NCI-H774 (cell line): Measurements from ENCODE around the gene DNAAF8.
"Not testable (repeated sequence)": the region's sequence is repeated elsewhere in the genome, so short reads cannot be mapped to it uniquely, and the experiment has no call there.

ENCODE experiments used
- DNase-seq: peaks from one replicate; lab custom pipeline; 2025; lab: John Stamatoyannopoulos, UW

The DNAAF8 gene

GRCh38 chr16:4723071-4723767 is 11.1 kb upstream of the DNAAF8 start:
- DNase-seq, result no peak

DNA sequence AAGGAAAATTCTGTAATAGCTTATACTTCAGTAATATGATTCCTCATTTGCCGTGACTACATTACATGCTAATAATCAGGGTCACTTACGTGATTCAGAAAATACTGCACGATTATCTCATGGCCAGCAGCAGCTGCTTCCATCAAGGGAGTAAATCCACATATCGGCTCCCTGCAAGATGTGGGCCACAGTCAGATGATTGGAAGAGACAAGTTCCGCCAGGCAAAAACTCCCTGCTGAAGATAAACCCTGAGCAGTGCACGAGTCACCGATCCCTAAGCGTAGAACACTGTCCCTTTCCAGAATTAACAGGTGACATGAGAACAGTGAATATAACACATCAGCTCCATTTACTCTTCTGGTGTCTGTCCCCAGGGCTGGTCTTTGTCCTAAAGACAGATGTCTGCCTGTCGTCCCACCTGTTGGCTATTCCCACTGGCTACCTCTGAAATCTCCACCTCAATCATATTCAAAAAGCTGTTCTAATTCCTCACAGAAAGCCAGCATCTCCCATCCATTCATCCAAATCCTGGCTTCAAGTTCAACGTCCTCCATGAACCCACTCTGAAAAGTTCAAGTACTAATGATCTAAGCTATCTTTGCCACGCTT is 9.6 kb upstream of the DNAAF8 start:
- DNase-seq, result no peak

DNA sequence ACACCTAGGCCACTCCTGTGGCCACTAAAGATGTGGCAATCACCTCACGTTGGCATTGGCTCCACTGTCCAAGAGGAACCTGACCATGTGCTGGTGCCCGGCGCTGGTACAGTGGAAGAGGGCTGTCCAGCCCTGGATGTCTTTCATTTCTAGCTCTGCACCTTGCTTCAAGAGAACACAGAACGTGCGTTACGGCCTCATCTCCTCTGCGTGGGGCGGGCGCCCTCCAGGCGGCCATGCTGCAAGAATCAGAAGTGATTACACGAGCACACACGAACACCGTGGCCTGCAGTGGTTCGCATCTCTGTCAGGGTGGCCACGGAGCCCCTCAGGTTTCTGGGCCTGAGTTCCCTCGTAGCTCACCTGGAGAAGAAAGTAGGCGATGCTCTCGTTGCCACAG is 7.7 kb upstream of the DNAAF8 start:
- no peak for DNase-seq

DNA sequence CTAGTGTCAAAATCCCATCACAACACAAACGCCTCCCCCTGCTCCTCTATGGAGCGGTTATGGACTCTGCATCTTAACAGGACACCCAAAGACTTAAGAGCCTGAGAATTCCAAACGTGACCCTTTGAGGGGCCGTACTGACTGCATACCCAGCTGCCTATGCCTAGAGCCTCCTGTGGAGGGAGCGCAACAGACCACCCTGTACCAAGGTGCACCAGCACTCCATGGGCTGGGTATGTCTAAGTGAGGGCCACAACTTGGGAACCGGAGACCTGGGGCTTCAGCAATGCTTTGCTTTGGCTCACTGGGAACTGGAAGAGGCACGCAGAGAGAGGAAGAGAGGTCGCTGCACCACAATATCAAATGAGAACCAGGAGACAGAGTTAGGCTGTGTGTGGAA is 5.7 kb upstream of the DNAAF8 start:
- no peak for DNase-seq

GRCh38 chr16:4729876-4730275 is 4.5 kb upstream of the DNAAF8 start:
- DNase-seq, result no peak

DNA sequence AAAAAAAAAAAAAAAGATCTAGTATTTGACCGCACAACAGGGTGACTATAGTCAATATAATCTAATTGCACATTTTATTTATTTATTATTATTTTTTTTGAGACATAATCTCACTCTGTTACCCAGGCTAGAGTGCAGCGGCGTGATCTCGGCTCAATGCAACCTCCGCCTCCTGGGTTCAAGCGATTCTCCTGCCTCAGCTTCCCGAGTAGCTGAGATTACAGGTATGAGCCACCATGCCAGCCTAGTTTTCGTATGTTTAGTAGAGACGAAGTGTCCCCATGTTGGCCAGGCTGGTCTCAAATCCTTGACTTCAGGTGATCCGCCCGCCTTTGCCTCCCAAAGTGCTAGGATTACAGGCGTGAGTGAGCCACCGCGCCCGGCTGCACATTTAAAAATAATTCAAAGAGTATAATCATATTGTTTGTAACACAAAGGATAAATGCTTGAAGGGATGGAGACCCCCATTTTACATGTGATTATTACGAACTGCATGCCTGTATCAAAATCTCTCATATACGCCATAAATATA is 1.1 kb upstream of the DNAAF8 start:
- no peak for DNase-seq

- DNase-seq, result no peak
Measured at GRCh38 chr16:4733747-4734062, 632 bp upstream of the DNAAF8 start.

DNA sequence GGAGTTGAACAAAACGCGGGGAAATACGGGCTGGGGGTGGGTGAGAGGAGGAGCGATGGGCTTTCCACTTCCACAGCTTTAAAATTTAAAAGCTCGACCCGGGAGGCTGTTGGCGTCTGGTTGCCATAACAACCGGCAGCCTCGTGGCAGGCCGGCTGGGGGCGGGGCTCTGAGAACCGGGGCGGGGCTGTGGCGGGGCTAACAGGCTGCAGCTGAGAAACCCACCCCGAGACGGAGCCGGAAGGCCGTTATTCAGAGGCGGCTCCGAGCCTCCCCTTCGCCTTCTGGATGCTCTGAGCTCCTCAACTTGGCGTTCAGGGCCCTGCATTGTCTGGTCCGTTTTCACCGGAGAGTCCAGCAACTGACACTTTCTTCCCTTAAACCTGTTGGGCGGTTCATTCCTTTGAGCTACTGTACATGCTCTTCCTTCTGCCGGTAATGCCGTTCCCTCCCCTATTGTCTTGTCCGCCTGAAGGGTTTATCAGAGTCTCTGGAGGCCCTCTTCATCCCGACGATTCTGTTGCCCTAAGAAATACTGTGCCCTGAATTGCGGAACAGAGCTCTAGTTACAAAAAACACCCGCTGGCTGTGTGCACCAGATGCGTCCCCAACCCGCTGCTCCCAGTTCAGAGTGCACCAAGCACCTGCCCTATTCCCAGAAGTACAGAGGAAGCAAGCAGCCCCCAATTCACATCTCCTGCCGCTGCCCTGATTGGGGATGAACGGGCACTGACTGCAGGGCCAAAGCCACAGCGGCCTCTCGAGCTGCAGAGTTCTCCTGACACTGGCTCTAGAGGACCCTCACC is 596 bp downstream of the DNAAF8 start:
- DNase-seq, result peak; percentile 58

DNA sequence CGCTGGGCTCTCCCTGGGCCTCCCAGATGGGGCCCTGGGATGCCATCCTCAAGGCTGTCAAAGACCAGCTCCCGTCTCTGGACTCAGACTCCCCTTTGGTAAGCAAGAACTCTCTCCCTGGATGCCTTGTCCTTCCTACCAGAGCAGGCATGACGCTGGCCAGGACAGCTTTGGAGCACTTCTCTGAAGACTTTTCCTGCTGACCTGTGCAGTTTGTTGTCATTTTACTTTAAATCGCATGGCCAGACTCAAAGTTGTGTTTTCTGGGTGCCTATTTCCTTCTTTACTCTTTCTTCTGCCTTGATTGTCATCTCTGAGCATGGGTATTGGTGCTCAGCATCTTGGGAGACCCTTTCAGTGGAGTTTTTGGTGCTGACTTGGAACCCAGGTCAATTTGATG is 2.2 kb downstream of the DNAAF8 start:
- no peak for DNase-seq

GRCh38 chr16:4737545-4737944 is 3.2 kb downstream of the DNAAF8 start:
- no peak for DNase-seq

DNA sequence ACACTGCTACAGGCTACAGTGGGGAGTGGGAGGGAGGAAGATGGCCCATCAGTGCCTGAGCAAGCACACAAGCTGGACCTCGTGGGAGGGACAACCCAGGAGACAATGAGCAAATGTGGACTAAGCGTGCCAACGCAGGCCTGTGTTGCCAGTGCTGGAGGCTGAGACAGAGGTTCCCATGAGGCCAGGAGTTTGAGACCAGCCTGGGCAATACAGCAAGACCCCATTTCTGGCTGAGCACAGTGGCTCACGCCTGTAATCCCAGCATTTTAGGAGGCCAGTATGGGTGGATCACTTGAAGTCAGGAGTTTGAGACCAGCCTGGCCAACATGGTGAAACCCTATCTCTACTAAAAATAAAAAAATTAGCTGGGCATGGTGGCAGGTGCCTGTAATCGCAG is 4.0 kb downstream of the DNAAF8 start:
- not testable (repeated sequence) for DNase-seq

- no peak for DNase-seq
Measured at GRCh38 chr16:4743226-4743878, 9.0 kb downstream of the DNAAF8 start.

DNA sequence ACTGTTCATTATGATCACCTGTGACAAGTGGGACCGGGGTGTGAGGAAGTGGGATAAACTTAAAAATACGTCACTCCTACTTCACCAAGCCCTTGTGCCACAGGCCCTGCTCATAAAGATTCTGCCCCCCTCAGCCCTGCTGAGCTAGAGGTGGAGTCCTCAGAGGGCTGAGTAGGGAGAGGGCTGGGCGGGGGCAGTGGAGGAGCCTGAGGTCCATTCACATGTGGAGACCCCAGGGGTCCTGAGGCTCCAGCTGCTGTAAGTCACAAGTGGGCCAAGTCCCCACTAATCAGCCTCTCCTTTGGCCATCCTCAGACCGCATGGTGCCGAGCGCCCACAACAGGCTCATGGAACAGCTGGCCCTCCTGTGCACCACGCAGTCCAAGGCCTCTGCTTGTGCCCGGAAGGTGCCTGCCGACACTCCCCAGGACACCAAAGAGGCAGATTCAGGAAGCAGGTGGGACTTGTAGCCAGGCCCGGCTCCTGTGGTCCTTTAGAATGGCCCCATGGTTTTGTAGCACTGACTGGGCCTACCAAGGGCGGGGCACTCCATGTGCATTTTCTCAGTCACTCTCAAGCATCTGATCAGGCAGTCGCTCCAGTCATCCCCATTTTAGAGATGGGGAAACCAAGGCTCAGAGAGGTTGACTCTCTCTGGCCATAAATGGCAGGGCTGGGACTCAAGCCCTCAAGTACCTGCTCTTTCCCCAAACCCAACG is 10.4 kb downstream of the DNAAF8 start:
- no peak for DNase-seq

GRCh38 chr16:4745274-4745569 is 10.9 kb downstream of the DNAAF8 start:
- no peak for DNase-seq

DNA sequence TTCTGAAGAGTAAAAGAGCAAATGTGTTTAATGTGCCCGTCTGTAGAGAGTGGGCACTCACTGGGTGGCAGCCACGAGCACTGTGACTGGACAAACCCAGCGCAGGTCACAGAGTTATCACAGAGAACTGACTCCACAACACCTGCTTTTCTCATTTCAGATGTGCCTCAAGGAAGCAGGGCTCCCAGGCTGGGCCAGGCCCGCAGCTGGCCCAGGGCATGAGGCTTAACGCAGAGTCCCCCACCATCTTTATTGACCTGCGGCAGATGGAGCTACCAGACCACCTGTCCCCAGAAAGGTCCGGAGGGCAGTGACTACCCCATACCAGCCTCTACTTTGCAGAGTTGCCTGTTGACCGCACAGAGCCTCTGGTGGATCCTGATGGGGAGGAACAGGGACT is 11.9 kb downstream of the DNAAF8 start:
- DNase-seq, result no peak

GRCh38 chr16:4746991-4747574 is 12.7 kb downstream of the DNAAF8 start:
- DNase-seq, result no peak

DNA sequence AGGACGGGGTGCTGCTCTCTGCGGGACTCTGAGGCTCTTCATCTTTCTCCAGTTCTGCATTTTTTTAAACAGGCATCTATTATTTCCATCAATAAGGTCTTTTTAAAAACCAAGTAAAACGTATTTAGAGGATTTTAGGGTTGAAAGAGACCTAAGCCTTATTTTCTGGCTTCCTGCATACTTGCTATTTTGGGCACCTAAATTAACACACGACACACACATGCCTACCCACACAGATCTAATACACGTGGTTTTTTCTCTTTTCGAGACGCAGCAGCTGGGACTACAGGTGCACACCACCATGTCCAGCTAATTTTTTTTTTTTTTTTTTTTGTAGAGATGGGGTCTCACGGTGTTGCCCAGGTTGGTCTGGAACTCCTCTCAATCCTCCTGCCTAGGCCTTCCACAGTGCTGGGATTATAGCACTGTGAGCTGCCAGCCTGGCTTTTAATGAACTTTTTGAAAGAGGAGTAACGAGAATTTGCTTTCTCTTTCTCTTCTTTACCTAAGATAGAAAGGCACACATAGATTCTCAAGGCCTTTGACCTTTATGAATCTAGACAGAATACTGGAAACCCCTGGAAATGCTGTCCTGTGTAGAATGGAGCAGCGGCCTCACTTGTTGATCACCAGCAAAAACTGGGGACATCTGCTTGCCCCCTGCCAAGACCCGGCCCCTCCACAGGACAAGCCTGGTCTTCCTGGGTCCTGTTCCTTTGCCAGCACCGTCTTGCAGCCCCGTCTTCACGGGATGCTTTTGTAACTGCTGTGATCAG is 13.8 kb downstream of the DNAAF8 start:
- no peak for DNase-seq

GRCh38 chr16:4748682-4749411 is 14.5 kb downstream of the DNAAF8 start:
- DNase-seq, result no peak

DNA sequence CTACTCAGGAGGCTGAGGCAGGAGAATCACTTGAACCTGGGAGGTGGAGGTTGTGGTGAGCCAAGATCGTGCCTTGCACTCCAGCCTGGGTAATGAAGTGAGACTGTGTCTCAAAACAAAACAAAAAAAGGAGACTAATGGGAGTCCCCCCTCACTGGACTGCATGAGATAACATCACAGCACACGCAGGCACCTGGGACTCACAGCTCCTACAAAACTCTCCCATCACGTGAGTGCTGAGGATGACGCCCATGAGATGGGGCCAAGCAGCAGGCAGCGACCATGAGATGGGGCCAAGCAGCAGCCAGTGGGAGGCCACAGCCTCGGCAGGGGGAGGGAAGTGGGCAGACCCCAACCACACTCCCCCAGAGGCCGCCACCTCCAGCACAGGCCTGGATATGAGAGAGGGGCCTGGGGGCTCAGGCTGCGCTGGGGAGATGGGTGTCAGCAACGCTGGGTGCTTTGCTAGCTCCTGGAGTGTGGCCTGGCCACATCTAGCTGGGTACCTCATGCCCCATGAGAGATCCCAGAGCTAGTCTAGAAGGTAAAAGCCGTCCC is 15.4 kb downstream of the DNAAF8 start:
- DNase-seq, result no peak

GRCh38 chr16:4750896-4751295 is 16.6 kb downstream of the DNAAF8 start:
- DNase-seq, result no peak
